A549 treated with DMSO at 1 μM for 4 hours (cell line): ENCODE results near the gene LMAN2L. TPM values are rescaled to one million over a fixed set of nuclear protein-coding genes. Genes with fewer than 3 reads are reported as not detected.

ENCODE experiments used
- total RNA-seq: library from RNA; stranded (reverse); fragments of 200-300 nt; extraction: Qiagen RNA extraction; gene quantifications from 5 replicates; pipeline ENCODE4 v1.2.3, GENCODE V29; 2022; ENCODE audit warnings: low read depth

LMAN2L gene
- 19.8 to 26.3 TPM (median 25.3 TPM) in 5 replicates for total RNA-seq

GRCh38 chr2:96739633-96740428, at the start of gene LMAN2L:
Gene LMAN2L (minus strand): TSS chr2:96740064. CDS start chr2:96740040, 24 bp downstream.

DNA sequence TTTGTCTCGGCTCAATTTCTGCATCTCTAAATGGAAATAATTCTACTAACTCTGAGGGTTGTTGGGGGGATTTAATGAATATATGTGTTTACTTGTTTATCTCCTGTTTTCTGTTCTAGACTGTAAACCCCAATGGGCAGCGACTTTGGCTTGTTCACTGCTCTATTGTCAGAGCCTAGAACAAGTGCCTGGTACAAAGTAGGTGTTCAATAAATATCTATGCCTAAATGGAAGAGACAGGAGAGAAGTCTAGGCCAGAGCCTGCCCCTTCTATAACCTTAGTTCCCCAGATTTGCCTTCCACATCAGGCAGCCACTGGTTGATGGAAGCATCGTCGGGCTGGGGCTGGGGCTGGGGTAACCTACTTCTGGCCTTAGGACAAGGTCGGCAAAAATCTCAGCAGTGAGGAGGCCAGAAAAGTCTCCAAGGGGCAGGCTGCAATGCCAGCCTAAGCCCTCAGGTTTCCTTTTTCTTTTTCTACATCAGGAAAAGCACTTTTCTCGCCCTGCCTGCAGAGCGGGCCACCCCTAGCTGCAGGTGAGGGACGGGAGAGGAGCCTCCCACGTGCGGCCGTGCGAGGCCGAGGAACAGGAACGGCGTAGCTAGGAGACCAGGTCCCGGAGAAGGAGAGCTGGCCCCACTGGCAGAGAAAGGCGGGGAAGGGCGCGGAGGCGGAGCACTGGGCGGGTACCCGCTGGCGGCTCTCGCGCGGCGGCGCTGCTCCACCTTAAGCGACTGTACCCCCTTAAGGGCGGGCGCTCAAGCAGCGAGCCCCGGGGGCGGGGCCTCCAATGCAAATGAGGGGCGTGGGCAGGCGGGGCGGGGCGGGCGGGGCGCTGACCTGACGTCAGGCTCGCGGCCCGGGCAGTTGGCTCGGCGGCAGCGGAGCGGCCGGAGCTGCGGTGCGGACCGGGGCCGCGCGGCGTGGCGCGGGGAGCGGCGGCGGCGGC, 20.4 kb upstream of the LMAN2L start, which contains the start of gene CNNM4:
CNNM4 (plus strand) TSS at position 867 of the 950 bp plus-strand sequence. CDS start 98 bp downstream, outside the sequence.

Other genes with a start within 250 kb of the LMAN2L start
- 1.5 to 3.0 TPM (median 1.7 TPM) in 5 replicates for gene NEURL3, start 234.7 kb downstream of the LMAN2L start, total RNA-seq
- 8.4 to 11.8 TPM (median 10.0 TPM) in 5 replicates for gene ARID5A, start 203.3 kb downstream of the LMAN2L start, total RNA-seq
- 32.0 to 37.2 TPM (median 34.1 TPM) in 5 replicates for gene KANSL3, start 101.8 kb downstream of the LMAN2L start, total RNA-seq
- gene FER1L5, start 97.3 kb downstream of the LMAN2L start, total RNA-seq: 0.02 TPM in 1 of 5 replicates, not detected in the others
- 15.3 to 21.0 TPM (median 18.7 TPM) in 5 replicates for gene CNNM4, start 20.8 kb upstream of the LMAN2L start, total RNA-seq
- gene CNNM3, start 76.2 kb upstream of the LMAN2L start, total RNA-seq: 11.8 to 16.4 TPM (median 16.0 TPM) in 5 replicates
- 1.3 to 2.5 TPM (median 1.8 TPM) in 5 replicates for gene ANKRD23, start 104.0 kb upstream of the LMAN2L start, total RNA-seq
- gene ANKRD39, start 118.0 kb upstream of the LMAN2L start, total RNA-seq: 19.0 to 23.7 TPM (median 20.5 TPM) in 5 replicates
- 18.2 to 25.6 TPM (median 21.5 TPM) in 5 replicates for gene SEMA4C, start 130.0 kb upstream of the LMAN2L start, total RNA-seq
- gene FAM178B, start 246.5 kb upstream of the LMAN2L start, total RNA-seq: not detected in 5 replicates